Activated CD4-positive, alpha-beta T cell treated with anti-CD3 and anti-CD28 coated beads for 4 hours (primary cell): Measurements from ENCODE around the gene RNF13.
"Not testable (repeated sequence)": the region's sequence is repeated elsewhere in the genome, so short reads cannot be mapped to it uniquely, and the experiment has no call there.

Experiments used
- DNase-seq, 2 donors: peaks; one replicate each; pipeline ENCODE4 v3.0.0-alpha.2; 2020

RNF13 gene

DNA sequence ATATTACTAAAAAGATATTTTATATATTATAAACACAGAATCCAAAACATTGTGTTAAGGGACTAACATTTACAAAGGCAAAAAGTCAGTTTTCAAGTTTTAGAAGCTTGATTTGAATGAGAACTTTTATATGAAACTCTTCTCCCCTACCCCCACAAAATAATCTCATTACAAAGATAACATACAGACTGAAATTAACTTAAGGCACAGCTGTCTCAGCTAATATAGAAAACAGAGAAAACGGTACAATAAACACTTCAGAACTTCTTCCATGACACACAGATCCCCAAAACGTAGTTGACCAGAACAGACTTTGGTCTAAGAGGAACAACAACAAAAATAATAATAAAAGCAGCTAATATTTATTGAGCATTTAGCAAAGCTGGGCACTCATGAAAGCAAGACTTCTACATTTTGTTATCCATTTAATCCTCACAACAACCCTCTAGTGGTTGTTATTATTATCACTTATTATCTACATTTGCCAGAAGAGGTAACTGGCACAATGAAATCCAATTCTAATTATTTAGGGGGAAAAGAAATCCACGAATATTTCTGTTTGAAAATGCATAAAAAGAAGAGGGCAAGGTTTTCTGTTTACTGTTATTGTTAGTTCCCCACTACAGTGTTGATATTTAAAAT is 89.6 kb downstream of the RNF13 start:
- DNase-seq = no peak

DNA sequence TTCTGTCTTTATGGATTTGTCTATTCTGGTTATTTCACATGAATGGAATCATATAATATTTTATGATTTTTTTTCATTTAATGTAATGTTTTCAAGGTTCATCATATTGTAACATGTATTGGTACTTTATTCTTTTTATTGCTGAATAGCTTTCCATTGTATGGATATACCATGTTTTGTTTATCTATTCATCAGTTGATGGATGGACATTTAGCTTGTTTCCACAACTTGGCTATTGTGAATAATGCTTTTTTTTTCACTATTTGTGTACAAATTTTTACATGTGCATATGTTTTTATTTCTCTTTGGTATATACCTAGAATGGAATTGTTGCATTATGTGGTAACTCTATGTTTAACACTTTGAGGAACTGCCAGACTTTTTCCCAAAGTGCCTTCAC is 93.0 kb downstream of the RNF13 start:
- DNase-seq = no peak

DNA sequence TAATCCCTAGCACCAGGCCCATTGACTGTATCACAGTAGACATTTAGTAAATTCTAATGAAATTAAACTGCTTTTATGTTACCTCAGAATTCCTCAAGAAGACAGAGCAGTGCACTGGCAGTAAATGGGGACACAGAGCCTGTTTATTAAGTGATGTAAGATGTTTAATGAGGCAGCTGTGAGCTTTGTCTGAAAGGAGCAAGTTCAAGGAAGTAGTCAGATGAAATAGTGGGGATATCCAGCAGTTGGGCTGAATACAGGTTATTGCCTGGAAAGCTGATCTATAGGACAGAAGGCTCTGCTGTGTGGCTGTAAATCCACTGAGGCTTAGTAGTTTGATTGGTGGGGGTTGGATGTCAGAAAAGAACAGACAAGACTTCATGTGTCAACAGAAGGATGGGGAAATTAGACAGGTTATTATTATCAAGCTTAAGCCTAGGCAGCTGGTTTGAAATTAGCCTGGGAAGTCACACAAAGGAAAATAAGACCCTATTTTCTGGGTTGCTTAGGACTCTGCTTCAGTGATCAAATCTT is 95.5 kb downstream of the RNF13 start:
- no peak for DNase-seq

DNA sequence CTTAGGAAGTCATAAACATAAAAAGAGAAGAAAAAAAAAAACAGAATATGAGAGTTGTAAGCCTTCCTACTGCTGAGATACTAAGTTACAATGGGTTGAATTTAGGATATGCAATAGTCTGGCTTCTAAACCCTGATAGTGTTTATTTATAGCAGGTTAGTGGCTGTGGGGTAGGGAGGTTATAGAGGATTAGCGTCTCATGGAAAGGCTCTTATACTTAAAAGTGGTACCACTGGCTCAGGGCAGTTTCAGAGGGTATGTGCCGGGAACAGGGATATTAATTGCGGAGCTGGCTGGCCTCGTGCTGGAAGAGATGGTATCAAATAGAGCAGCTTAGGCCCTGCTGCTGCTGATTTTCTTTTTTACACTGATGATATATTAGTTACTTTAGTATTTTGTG is 96.9 kb downstream of the RNF13 start:
- no peak for DNase-seq

DNA sequence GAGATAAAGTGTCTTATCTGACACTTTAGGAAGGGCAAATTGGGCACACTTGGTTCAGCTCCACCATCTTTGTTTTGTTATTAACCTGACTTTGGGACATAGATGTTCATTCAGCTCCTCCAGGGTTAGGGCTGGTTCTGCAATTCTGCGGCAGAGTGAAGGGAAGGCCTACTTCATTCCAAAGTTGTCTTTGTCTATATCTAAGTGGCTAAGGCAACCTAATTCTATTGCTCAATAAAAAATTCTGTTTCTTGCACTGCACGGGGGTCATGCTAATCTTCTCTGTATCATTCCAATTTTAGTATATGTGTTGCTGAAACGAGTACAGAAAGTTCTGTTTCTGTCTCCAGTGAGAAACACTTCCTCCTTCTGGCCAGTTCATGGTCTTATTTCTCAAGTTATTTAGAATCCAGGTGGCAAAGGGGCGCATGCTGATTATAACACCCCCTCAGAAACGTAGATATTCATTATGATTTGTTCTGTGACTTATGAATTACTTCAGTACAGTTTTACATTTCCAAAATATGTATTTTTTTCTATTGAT is 104.2 kb downstream of the RNF13 start:
- DNase-seq = no peak

DNA sequence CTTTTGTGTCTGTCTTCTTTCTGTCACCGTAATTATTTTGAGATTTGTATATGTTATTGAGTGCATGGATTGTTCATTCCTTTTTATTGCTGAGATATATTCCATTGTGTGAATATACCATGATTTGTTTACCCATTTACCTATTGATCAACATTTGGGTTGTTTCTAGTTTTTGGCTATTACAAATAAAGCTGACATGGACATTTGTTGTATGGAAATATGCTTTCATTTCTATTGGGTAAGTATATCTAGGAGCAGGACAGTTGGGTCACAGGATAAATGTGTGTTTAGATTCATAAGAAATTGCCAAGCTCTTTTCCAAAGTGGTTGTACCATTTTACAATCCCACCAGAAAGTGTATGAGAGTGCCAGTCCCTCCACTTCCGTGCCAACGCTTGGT is 106.5 kb downstream of the RNF13 start:
- DNase-seq = no peak

DNA sequence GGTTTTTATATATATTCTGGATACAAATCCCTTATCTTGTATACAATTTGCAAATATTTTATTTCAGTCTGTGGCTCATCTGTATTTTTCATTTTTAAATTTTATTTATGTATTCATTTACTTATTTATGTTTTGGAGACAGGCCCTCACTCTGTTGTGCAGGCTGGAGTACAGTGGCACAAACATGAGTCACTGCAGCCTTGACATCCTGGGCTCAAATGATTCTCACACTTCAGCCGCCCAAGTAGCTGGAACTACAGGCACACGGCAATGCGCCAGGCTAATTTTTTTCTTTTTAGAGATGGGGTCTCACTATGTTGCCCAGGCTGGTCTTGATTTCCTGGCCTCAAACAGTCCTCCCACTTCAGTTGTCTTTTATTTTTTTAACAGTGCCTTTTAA is 107.1 kb downstream of the RNF13 start:
- no peak for DNase-seq

DNA sequence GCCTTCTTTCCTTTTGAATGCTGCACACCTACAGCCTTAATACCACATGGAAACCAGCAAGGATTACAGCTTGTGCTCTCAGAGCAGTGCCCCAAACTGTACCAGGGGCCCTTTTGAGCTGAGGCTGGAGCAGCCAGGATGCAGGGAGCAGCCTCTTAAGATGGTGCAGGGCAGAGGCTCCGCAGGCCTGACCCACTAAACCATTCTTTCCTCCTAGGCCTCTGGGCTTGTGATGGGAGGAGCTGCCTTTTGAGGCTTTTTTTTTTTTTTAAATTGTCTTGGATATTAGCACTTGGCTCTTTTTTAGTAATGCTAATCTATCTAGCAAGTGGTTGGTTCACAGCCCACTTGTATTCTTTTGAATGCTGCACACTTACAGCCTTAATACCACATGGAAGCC is 120.0 kb downstream of the RNF13 start:
- DNase-seq = no peak

DNA sequence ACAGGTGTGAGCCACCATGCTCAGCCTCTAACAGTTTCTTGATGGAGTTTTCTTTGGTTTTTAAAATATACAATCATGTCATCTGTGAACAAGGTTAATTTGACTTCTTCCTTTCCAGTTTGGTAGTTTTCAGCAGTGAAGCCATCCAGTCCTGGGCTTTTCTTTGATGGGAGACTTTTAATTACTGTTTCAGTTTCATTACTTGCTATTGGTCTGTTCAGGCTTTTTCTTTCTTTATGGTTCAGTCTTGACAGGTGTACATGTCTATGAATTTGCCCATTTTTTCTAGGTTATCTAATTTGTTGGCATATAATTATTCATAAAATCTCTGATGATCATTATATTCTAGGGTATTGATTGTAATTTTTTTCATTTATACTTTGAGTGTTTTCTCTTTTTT is 120.8 kb downstream of the RNF13 start:
- DNase-seq = no peak

DNA sequence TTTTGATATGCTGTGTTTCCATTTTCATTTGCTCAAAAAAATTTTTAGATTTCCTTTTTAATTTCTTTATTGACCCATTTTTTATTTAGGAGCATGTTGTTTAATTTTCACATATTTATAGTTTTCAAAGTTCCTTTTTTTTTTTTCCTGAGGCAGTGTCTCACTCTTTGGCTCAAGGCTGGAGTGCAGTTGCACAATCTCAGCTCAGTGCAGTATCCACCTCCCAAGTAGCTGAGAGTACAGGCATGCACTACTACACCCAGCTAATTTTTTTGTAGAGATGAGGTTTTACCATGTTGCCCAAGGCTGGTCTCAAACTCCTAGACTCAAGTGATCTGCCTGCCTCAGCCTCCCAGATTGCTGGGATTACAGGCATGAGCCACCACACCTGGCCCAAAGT is 121.5 kb downstream of the RNF13 start:
- DNase-seq = no peak

DNA sequence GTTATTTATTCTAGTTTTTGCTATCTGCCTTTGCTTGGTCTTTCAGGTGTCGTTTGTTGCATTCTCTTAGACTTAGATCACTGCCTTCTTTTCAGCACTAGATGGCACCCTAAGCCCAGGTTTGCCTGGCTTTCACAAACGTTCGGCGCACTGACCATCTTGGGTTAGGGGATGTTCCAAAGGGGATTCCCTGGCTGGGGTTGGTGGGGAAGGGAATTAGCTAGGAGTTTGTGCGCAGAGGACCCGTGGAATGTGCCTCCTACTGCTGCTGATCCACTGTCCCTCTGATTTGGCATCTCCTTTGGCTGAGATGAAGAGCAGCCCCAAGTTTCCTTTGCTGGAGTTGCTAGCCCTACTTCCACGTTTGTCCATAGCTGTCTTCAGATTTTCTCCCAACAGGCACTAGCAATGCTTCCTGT is 123.8 kb downstream of the RNF13 start:
- peak; percentile 11 to 40 for DNase-seq

DNA sequence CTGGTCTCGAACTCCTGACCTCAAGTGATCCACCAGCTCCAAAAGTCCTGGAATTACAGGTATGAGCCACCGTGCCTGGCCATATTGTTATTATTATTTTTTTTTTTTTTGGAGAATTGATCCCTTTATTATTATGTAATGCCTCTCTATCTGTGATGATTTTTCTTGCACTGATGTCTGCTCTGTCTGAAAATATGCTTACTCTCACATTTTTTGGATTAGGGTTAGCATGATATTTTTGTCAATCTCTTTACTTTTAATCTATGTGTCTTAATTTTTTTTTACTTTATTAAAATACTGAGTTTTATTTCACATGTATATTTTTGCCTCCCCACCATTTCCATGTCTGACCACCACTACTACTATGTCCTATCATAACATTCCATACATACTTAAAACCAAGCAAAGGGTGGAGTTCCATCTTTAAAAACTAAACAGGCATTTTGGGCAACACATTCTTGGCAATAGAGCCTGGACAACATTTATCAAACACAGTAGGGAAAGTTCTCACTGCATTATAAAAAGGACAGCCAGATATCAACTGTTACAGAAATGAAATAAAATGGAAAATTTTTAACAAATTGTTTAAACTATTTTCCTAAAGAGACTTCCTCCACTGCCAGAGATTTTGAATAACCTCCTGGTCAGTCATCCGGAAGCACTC is 125.5 kb downstream of the RNF13 start:
- DNase-seq = not testable (repeated sequence)

DNA sequence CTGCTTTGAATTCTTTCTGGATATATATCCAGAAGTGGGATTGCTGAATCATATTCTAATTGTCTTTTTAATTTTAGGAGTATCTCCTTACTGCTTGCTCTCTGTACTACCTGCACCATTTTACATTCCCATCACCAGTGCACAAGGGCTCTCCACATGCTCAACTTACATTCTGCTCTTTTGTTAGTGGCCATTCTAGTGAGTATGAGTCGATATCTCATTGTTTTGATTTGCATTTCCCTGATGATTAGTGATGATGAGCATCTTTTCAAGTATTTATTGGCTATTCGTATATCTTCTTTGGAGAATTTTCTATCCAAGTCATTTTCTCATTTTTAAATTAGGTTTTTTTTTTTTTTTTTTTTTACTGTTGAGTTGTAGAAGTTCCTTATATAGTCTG is 128.2 kb downstream of the RNF13 start:
- DNase-seq = no peak

DNA sequence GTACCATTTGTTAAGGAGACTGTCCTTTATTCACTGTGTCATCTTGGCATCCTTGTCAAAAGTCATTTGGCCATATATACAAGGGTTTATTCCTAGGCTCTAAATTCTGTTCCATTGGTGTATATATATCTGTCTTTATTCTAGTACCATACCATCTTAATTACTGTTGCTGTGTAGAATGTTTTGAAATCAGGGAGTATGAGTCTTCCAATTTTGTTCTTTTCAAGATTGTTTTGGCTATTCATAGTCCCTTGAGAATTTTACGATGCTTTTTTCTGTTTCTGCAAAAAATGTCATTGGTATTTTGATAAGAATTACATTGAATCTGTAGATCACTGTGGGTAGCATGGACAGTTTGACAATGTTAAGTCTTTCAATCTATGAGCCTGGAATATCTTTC is 128.9 kb downstream of the RNF13 start:
- no peak for DNase-seq

DNA sequence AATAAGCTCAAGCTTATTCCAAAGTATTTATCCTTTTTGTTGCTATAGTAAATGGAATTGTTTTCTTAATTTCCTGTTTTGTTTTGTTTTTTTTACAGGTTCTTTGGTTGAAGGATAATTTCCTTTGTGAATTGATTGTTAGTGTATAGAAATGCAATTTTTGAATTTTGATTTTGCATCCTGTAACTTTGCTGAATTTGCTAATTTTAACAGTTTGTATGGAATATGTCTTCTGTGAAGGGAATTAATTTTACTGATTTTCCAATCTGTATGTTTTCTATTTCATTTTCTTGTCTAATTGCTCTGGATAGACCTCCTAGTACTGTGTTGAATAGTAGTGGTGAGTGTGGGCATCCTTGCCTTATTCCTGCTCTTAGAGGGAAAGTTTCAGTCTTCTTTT is 129.4 kb downstream of the RNF13 start:
- DNase-seq = no peak

DNA sequence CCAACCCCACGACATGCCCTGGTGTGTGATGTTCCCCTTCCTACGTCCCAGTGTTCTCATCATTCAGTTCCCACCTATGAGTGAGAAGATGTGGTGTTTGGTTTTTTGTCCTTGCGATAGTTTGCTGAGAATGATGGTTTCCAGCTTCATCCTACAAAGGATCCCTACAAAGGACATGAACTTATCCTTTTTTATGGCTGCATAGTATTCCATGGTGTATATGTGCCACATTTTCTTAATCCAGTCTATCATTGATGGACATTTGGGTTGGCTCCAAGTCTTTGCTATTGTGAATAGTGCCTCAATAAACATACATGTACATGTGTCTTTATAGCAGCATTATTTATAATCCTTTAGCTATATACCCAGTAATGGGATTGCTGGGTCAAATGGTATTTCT is 131.0 kb downstream of the RNF13 start:
- not testable (repeated sequence) for DNase-seq

DNA sequence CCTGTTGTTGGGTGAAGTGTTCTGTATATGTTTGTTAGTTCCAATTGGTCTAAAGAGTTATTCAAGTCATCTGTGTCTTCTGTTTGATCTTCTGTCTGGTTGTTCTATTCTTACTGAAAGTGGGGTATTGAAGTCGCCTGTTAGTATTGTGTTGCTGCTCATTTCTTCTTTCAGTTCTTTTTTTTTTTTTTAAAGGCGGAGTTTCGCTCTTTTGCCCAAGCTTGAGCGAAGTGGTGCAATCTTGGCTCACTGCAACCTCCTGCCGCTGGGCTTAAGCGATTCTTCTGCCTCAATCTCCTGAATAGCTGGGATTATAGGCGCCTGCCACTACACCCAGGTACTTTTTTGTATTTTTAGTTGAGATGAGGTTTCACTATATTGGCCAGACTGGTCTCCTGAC is 134.2 kb downstream of the RNF13 start:
- no peak for DNase-seq

DNA sequence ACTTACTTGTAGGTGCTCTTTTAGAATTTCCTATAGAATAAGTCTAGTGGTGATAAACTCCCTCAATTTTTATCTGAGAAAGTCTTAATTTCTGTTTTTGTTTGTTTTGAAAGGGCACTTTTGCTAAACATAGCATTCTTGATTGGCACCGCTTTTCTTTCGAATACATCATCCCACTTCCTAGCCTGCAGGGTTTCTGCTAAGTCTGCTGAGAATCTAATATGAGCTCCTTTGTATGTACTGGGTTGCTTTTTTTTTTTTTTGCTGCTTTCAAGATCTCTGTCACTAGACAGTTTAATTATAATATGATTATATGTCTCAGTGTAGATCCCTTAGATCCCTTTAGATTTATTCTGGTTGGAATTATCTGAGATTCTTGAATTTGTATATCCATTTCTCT is 136.2 kb downstream of the RNF13 start:
- no peak for DNase-seq

DNA sequence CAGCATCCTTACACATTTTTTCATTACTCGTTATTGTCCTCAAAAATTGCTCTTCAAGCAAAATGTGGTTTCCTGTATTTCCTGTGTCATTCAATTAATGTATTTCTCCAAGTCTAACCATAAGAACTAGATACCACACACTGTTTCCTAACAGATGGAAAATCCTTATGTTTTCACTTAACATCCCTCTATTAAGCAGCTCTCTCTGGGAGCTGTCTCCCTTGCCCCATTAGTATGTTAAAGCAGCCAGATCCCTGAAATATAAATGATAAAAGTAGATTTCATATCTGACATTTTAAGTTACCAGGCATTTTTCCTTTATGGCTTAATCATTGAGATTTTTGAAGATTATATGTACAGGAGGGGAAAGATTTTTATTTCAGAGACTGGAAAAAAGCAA is 141.8 kb downstream of the RNF13 start:
- DNase-seq = no peak

DNA sequence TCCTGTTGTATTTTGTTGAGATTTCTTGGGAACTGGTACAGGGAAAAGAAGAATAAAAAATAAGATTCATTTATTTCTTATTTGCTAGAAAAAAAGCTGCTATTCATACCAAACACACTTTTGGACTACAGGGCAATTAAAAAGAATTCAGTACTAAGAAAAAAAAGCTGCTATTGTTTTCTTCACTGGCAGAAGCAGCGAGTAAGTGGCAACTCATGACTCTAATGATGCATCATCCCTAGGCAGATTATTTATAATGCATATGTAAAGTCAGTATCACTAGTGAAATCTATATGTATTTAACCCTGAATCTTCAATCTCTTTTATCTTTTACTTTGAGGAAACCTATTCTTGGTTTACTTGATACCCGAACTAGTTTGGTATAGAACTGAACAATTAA is 142.4 kb downstream of the RNF13 start:
- DNase-seq = no peak

DNA sequence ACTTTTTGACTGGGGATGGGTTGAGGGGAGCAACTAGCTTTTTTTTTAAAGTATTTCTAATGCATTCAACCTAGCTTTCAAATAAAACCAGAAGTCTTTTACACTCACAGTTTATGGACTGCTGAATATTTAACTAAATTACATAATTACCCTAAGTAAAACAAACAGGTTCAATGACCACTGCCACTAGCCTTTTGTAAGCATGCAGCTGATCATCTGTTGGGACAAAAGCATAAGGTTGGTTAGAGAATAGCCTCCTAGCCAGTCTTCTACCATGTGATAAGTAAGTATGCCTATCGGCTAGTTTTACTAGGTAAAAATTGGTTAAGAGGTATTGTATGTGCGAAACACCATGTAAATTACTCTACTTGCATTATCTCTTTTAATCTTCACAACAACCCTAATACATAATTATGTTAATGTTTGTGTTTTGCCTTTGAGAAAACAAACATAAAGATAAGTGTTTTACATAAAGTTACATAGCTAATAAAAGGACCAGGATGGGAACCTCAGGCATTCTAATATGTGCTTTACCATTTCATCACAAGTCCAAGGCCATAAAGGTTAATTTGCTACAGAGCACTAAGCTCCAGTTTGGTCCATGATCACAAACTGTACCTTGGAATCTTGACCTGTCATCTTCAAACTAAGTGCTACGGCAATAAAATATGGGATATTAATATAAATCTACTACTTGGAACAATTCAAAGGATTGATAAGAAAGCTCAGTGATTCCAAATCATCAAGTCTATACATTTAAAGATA is 144.5 kb downstream of the RNF13 start:
- DNase-seq = no peak

DNA sequence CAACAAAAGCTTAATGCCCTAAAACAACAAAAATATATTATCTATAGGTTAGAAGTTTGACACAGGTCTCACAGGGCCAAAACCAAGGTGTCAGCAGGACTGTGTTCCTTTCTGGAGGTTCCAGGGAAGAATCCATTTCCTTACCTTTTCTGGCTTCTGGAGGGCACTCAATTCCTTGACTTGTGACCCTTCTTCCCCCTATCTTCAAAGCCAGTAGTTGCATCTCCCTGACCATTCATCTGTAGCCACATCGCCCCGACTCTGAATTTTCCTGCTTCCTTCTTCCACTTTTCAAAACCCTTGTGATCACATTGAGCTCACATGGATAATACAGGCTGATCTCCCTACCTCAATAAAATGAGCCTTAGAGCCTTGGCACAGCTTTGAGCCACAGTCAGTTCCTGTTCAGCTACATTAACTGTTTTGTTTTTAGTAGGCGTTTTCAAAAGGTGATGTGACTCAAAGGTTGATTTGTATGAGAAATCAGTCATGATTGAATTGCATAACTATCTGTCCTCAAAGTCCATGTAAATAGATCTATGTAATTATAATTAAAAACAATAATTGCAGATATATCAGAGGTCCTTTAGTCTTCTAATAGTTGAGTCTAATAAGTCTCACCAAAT is 145.3 kb downstream of the RNF13 start:
- no peak for DNase-seq

DNA sequence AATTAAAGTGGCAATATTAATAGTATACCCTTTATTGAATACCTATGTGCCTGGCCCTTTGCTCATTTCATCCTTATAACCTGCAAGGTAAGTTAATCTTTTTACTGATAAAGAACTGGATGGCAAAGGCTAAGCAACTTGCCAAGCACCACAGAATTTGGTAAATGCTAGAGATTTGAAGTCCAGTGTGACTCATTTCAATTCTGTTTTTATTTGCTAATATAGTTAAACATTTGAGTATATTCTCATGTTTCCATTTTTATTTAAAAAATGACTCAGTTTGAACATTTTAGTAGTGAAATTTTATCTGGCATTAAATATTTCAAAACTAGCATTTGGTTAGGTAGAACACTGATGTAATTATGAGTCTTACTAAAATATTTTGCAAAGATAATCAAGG is 146.4 kb downstream of the RNF13 start:
- no peak for DNase-seq
